ENCODE results near the gene LTO1. TPM values are rescaled to one million over a fixed set of nuclear protein-coding genes. Genes with fewer than 3 reads are reported as not detected.

Gene LTO1, protein sequence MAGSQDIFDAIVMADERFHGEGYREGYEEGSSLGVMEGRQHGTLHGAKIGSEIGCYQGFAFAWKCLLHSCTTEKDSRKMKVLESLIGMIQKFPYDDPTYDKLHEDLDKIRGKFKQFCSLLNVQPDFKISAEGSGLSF
- total RNA-seq (10 to 100 TPM; 18.0 to 21.6 TPM), polyA plus RNA-seq (ENCODE audit: insufficient read length in 6 of 6) (10 to 100 TPM; 24.4 to 45.3 (median 34.0) TPM)
- long read RNA-seq, donor 1, partial matches to known transcripts, result 382 of 384 reads
- long read RNA-seq, donor 1, other reads (novel, unspliced or antisense), result 0 of 384 reads
- long read RNA-seq, donor 2, partial matches to known transcripts, result 0 of 7 reads
- long read RNA-seq, donor 2, other reads (novel, unspliced or antisense), result 0 of 7 reads
- long read RNA-seq, donor 3, partial matches to known transcripts, result 0 of 3 reads
- long read RNA-seq, donor 3, other reads (novel, unspliced or antisense), result 0 of 3 reads
- long read RNA-seq, donor 4, partial matches to known transcripts, result 1 of 15 reads
- long read RNA-seq, donor 4, other reads (novel, unspliced or antisense), result 8 of 15 reads
- long read RNA-seq, donor 5, partial matches to known transcripts, result 0 of 4 reads
- long read RNA-seq, donor 5, other reads (novel, unspliced or antisense), result 0 of 4 reads
- long read RNA-seq, donor 6, partial matches to known transcripts, result 0 of 5 reads
- long read RNA-seq, donor 6, other reads (novel, unspliced or antisense), result 0 of 5 reads
- long read RNA-seq, donor 7, partial matches to known transcripts, result 0 of 4 reads
- long read RNA-seq, donor 7, other reads (novel, unspliced or antisense), result 0 of 4 reads
- long read RNA-seq, donor 8, partial matches to known transcripts, result 410 of 420 reads
- long read RNA-seq, donor 8, other reads (novel, unspliced or antisense), result 6 of 420 reads
- long read RNA-seq, donor 9, result 0 reads
- long read RNA-seq, donor 10, partial matches to known transcripts, result 0 of 11 reads
- long read RNA-seq, donor 10, other reads (novel, unspliced or antisense), result 8 of 11 reads
- long read RNA-seq, donor 11, partial matches to known transcripts, result 0 of 2 reads
- long read RNA-seq, donor 11, other reads (novel, unspliced or antisense), result 0 of 2 reads
- long read RNA-seq, donor 12, partial matches to known transcripts, result 266 of 267 reads
- long read RNA-seq, donor 12, other reads (novel, unspliced or antisense), result 0 of 267 reads

DNA sequence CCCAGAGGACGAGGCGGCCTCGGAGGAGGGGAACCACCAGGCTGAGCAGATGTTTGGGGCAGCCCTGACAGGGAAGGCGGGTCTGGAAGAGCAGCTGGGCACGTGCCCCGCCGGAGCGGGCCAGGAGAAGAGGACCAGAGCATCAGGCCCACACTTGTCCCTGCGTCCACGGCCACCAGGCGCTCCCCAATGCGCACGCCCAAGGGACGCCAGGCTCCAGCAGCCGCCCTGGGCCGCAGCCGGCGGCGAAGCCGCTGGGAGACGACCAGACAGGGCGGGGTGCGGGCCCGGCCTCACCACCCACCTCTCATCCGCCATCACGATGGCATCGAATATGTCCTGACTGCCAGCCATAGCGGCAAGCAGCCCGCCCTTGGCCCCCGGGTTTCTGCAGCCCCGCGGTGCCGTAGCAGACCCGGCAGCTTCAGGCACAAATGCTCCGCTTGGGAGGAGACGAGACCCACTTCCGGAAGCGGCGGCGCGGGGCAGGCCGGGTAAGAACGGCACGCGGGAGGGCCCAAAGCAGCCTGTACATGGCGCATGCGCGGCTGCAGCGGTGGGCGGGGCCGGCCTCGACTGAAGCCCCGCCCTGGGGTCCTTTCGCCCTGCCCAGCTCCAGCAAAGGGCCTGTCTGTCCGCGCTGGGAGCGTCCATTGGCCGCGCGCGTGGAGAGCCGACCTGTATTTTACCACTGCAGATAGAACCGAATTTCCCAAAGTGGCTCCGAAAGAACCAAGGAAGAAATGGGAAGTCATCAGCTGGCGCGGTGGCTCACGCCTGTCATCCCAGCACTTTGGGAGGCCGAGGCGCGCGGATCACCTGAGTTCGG is at the start of gene LTO1:
TSS of gene LTO1 (minus strand) at position 468 of the 829 bp plus-strand sequence. CDS start at position 354, 114 bp downstream.
- Histone ChIP-seq H3K27me3 (peaks cover 0 to 5% of the 10 kb centered on the region in 2 donors), H3K9me3 (no peaks in the 10 kb centered on the region), H3K36me3 (peaks cover 0 to 29% of the 10 kb centered on the region in 2 donors), H3K4me1 (peaks cover 10 to 29% of the 10 kb centered on the region in 2 donors), H3K27ac (peak within 1 kb of the TSS; percentile 76 to 80), H3K4me3 (peak within 1 kb of the TSS; percentile 88 to 98)
- DNase-seq, result peak; percentile 93 to 100 (median 97)
- intact Hi-C loops (cut with DNase I), result no loop called here
- peak; percentile 99 for ATAC-seq
- no peak for TF ChIP-seq CTCF (IDR thresholded peaks at IDR 0.05)

DNA sequence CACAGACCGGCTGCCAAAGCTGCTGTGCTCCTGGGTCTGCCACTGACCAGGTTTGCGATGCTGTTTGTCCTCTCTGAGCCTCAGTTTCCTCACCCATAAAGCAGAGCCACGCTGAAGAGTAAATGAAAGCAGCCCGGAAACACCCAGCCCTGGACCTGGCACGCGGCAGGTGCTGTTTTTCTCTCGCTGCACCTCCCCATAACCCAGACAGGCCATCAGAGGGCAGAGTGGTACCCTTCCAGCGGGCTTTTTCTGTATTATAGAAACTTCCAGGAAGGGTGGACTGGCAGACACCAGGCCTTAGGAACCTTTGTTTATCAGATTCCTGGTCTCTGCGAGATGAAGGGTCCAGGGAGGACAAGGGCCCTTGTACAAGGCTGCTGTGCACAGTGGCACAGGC is 46.6 kb upstream of the LTO1 start:
- Histone ChIP-seq H3K4me3 (no peak overlapping the region), H3K4me1 (no peaks in the 10 kb centered on the region), H3K27me3 (peaks cover 0 to 99% of the 10 kb centered on the region in 2 donors), H3K36me3 (no peaks in the 10 kb centered on the region), H3K27ac (no peak overlapping the region), H3K9me3 (no peaks in the 10 kb centered on the region)
- DNase-seq (no peak), ATAC-seq (no peak)
- intact Hi-C loops (cut with DNase I), result no loop called here
- no peak for TF ChIP-seq CTCF (IDR thresholded peaks at IDR 0.05)

DNA sequence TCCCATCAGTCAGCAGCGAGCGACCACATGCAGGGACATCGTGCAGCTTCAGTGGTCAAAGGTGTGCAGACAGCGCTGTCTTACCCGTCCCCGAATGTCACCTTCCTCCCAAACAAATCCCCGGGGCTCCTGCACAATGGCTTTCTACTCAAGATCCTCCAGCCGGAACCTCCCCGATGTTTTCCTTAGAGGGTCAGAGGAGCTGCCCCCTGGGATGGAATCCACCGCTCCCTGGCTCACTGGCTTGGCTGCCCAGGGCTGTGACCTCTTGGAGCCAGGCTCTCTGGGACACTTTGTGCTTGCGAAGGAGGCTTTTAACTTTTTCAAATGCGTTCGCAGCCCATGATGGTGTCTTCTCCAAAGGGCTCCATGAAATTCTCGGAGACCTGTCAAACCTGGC is 46.0 kb upstream of the LTO1 start:
- intact Hi-C loops (cut with DNase I), result no loop called here
- no peaks in the 10 kb centered on the region for H3K36me3 ChIP-seq
- TF ChIP-seq CTCF (IDR thresholded peaks at IDR 0.05), result no peak
- no peak for ATAC-seq
- peaks cover 0 to 99% of the 10 kb centered on the region in 2 donors for H3K27me3 ChIP-seq
- H3K4me3 ChIP-seq, result no peak overlapping the region
- no peak overlapping the region for H3K27ac ChIP-seq
- H3K9me3 ChIP-seq, result no peaks in the 10 kb centered on the region
- DNase-seq, result no peak
- H3K4me1 ChIP-seq, result no peaks in the 10 kb centered on the region

GRCh38 chr11:69718912-69719311 is 43.8 kb upstream of the LTO1 start:
- no peak for ATAC-seq
- Histone ChIP-seq H3K4me1 (no peaks in the 10 kb centered on the region), H3K27ac (no peak overlapping the region), H3K36me3 (no peaks in the 10 kb centered on the region), H3K9me3 (no peaks in the 10 kb centered on the region), H3K4me3 (no peak overlapping the region), H3K27me3 (peaks cover 0 to 92% of the 10 kb centered on the region in 2 donors)
- DNase-seq, result no peak
- TF ChIP-seq CTCF (IDR thresholded peaks at IDR 0.05), result no peak
- intact Hi-C loops (cut with DNase I), result no loop called here

All from left lung (tissue), 14 donors.